Mesendoderm (in vitro differentiated cells): ENCODE results near the gene IL3RA. TPM values are rescaled to one million over a fixed set of nuclear protein-coding genes. Genes with fewer than 3 reads are reported as not detected.

Experiments used
- small RNA-seq: library from polyadenylated mRNA; stranded (forward); fragments of <200 nt; extraction: miRNeasy Mini kit (QIAGEN cat#:217004); gene quantifications from one replicate; pipeline ENCODE3, GENCODE V24; 2013; ENCODE audit not compliant: insufficient read depth

IL3RA gene

Small RNAs within 50 kb of the gene (small RNA-seq; reads per million reads assigned to genes)
- not detected for gene MIR3690
- 0.54 reads per million for gene RNA5SP498
